Left ventricle myocardium inferior (tissue), 1 donor: Measurements from ENCODE around the gene MRPL40. TPM values are rescaled to one million over a fixed set of nuclear protein-coding genes. Genes with fewer than 3 reads are reported as not detected.

Source experiments
- DNase-seq: peaks from one replicate; pipeline ENCODE4 v3.0.0-alpha.2; 2020
- H3K27ac ChIP-seq: fragments of 200-600 bp; replicated peaks from 2 replicates; pipeline ENCODE4 v1.8.0; 2021
- H3K27me3 ChIP-seq: fragments of 200-600 bp; 2 replicates; pipeline ENCODE4 v1.8.0; 2021; ENCODE audit warnings: low read depth
- H3K36me3 ChIP-seq: fragments of 200-600 bp; 2 replicates; pipeline ENCODE4 v1.8.0; 2021
- H3K4me1 ChIP-seq: fragments of 200-600 bp; 2 replicates; pipeline ENCODE4 v1.8.0; 2021
- H3K4me3 ChIP-seq: fragments of 200-600 bp; 2 replicates; pipeline ENCODE4 v1.8.0; 2021; ENCODE audit warnings: mild to moderate bottlenecking, moderate library complexity
- H3K9me3 ChIP-seq: fragments of 200-600 bp; replicated peaks from 2 replicates; pipeline ENCODE4 v1.8.0; 2021
- intact Hi-C: fragments of 100-400 bp; cut with micrococcal nuclease; formaldehyde crosslinking; loops from one replicate; pipeline ENCODE4 v1.11.0; 2022
- total RNA-seq: library from RNA; stranded (reverse); fragmentation: NEBNext Ultra II Directional; extraction: Animal tissue kit (Norgen Biotek cat#: 25700); gene quantifications from one replicate; pipeline ENCODE4 v1.2.1, GENCODE V29; 2021
- TF ChIP-seq, protein P1 (sequence below): fragments of 200-600 bp; IDR thresholded peaks from 2 replicates; pipeline ENCODE4 v1.8.0; 2021; ENCODE audit warnings: antibody characterized with exemption, mild to moderate bottlenecking, borderline replicate concordance
- donor health status: DM: no; HTN: yes; CAD: no; lungs with severe emphysema.

The MRPL40 gene
- total RNA-seq, 1 donor from 2014 or later = 57.2 TPM

DNA sequence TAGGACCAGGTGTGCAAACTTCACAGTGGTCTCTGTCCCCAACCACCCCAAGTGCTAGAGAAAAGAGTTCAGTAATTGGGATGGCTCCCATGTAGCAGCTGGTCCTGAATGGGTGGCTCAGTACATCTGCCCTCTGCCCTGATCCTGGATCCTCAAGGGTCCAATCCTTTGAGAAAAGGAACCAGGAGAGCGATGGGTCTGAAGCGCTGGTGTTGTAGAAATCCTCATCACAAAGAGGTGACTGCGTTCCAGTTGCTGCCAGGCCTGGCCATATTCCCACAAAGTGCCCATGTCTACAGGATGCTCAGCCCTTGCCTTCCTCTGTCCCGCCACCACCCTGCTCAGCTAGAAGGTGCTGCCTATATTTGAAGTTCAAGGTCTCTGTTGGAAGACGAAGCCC is 21.4 kb downstream of the MRPL40 start:
- no peaks in the 10 kb centered on the region for H3K9me3 ChIP-seq
- intact Hi-C loops = no loop called here
- TF ChIP-seq, protein P1, sequence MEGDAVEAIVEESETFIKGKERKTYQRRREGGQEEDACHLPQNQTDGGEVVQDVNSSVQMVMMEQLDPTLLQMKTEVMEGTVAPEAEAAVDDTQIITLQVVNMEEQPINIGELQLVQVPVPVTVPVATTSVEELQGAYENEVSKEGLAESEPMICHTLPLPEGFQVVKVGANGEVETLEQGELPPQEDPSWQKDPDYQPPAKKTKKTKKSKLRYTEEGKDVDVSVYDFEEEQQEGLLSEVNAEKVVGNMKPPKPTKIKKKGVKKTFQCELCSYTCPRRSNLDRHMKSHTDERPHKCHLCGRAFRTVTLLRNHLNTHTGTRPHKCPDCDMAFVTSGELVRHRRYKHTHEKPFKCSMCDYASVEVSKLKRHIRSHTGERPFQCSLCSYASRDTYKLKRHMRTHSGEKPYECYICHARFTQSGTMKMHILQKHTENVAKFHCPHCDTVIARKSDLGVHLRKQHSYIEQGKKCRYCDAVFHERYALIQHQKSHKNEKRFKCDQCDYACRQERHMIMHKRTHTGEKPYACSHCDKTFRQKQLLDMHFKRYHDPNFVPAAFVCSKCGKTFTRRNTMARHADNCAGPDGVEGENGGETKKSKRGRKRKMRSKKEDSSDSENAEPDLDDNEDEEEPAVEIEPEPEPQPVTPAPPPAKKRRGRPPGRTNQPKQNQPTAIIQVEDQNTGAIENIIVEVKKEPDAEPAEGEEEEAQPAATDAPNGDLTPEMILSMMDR = no peak
- DNase-seq = no peak
- H3K27ac ChIP-seq = no peak overlapping the region
- H3K4me3 ChIP-seq = no peak overlapping the region
- H3K27me3 ChIP-seq = no peaks in the 10 kb centered on the region
- H3K36me3 ChIP-seq = peaks cover 85% of the 10 kb centered on the region
- H3K4me1 ChIP-seq = peaks cover 2% of the 10 kb centered on the region

DNA sequence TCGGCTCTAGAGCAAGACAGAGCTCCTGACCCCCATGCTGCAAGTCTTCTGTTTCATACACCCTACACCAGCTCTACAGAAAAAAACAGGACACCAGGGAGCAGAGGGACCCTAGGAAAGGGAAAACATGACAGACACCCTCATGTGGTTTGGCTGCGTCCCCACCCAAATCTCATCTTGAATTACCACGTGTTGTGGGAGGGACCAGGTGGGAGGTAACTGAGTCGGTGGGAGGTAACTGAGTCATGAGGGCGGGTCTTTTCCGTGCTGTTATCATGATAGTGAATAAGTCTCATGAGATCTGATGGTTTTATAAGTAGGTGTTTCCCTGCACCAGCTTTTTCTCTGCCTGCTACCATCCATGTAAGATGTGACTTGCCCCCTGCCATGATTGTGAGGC is 21.8 kb downstream of the MRPL40 start:
- H3K36me3 ChIP-seq = peaks cover 88% of the 10 kb centered on the region
- no peak overlapping the region for H3K27ac ChIP-seq
- no peak overlapping the region for H3K4me3 ChIP-seq
- intact Hi-C loops = no loop called here
- H3K4me1 ChIP-seq = no peaks in the 10 kb centered on the region
- no peak for DNase-seq
- H3K27me3 ChIP-seq = no peaks in the 10 kb centered on the region
- no peaks in the 10 kb centered on the region for H3K9me3 ChIP-seq
- TF ChIP-seq, protein P1 = no peak

DNA sequence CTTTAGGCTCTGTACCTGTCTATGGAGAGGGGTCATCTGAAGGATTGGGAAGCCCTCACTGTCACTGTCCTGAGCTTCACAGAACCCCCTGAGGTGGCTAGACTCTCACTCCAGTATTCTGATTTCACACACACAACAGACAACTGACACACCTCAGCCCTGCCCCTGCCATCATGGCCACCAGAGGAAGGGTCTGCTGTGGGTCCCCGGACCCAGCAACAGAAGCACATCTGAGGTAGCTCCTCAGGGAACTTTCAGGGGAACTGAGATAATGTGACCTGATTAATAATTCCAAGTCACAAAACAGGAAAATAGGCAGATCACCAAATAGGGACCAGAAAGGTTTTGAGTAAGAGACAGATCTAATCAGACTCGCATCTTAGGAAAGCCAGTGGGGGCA is 22.7 kb downstream of the MRPL40 start:
- peaks cover 92% of the 10 kb centered on the region for H3K36me3 ChIP-seq
- no peaks in the 10 kb centered on the region for H3K27me3 ChIP-seq
- H3K27ac ChIP-seq = no peak overlapping the region
- no peaks in the 10 kb centered on the region for H3K4me1 ChIP-seq
- H3K9me3 ChIP-seq = no peaks in the 10 kb centered on the region
- no peak for DNase-seq
- H3K4me3 ChIP-seq = no peak overlapping the region
- TF ChIP-seq, protein P1 = no peak
- intact Hi-C loops = no loop called here

DNA sequence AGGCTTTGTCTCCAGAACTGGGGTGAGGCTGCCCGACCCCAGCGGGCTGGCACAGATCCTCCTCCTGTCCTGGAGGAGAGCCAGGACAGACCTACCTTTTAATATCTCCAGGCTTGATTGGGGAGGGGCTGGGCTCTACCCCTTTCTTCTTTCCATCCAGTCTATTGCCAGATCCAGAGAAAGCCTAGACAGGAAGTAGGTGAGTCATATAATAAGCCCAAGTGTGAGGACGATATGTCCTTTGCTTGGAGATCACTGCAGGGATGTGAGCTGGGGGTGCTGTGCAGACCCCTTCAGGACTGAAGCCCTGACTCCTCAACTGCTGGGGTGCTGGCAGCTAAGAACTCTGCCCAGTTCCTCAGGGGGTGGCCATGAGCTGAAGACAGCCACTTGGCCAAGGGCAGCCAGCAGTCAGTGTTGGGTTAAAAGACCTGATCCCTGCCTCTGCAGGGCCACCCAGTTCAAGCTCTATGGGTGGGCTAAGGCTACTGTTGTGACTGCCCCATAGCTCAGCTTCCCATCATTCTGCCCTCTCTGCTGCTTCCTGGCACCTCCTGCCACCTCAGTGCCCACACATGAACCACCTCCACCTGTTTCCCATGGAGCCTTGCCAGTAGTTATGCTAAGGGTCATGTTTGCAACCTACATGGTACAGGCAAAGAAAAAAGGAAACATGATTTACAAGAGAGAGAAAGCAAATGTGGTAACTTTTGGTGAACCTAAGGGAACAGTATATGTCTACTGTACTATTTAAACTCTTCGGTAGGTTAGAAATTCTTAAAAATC is 23.4 kb downstream of the MRPL40 start:
- Histone ChIP-seq H3K9me3 (no peaks in the 10 kb centered on the region), H3K27me3 (no peaks in the 10 kb centered on the region), H3K27ac (no peak overlapping the region), H3K4me3 (no peak overlapping the region), H3K36me3 (peaks cover 90% of the 10 kb centered on the region), H3K4me1 (no peaks in the 10 kb centered on the region)
- no peak for DNase-seq
- intact Hi-C loops = no loop called here
- TF ChIP-seq, protein P1 = no peak

DNA sequence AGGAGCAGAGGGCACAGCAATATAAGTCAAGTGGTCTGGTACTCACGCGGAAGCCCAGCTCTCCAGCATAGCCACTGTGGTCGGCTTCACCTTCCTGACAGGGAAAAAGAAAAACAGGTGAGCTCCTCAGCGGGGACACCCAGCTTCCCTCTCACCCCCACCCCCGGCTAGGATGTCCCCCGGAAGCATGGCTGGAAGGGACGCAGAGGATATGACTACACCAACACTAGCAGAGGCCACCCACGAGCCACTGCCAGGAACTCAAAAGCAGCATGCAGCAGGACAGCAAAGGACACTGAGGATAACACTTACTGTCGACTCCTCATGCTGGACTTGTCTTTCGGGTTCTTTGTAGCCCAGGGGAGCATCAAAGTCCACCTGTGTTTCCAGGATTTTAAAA is 24.2 kb downstream of the MRPL40 start:
- TF ChIP-seq, protein P1 = no peak
- Histone ChIP-seq H3K4me1 (no peaks in the 10 kb centered on the region), H3K9me3 (no peaks in the 10 kb centered on the region), H3K27me3 (no peaks in the 10 kb centered on the region), H3K27ac (no peak overlapping the region), H3K4me3 (no peak overlapping the region), H3K36me3 (peaks cover 92% of the 10 kb centered on the region)
- intact Hi-C loops = no loop called here
- no peak for DNase-seq
